Activated T-cell treated with anti-CD3 and anti-CD28 coated beads, Interleukin-2, amount 50 U/mL, for 72 hours (primary cell): ENCODE data around the gene CFAP61. TPM values are rescaled to one million over a fixed set of nuclear protein-coding genes. Genes with fewer than 3 reads are reported as not detected.

Experiments
- ATAC-seq, 2 donors: fragments of 150-1000 bp; cut with Tn5 transposase; replicated peaks in 1 of 2; 2 replicates each; pipeline ENCODE4 v1.10.0; 2021; ENCODE audit warnings: moderate library complexity in 2 of 2, mild to moderate bottlenecking in 1 of 2
- DNase-seq, 2 donors: peaks; one replicate each; pipeline ENCODE4 v3.0.0; 2021 to 2022; ENCODE audit warnings: mixed read lengths in 1 of 2
- H3K27ac Mint-ChIP-seq: one replicate; pipeline ENCODE4 v1.8.0; 2022; ENCODE audit warnings: mild to moderate bottlenecking, moderate library complexity, mixed read lengths
- H3K27me3 Mint-ChIP-seq: one replicate; pipeline ENCODE4 v1.8.0; 2022; ENCODE audit warnings: low read depth, mixed read lengths
- H3K36me3 Mint-ChIP-seq, 2 donors: one replicate each; pipeline ENCODE4 v1.8.0; 2022; ENCODE audit warnings: mixed read lengths in 2 of 2, mild to moderate bottlenecking in 1 of 2; ENCODE audit not compliant: insufficient read depth in 2 of 2
- H3K4me1 Mint-ChIP-seq: one replicate; pipeline ENCODE4 v1.8.0; 2022; ENCODE audit warnings: low read depth, mixed read lengths
- H3K4me3 Mint-ChIP-seq, 2 donors: one replicate each; pipeline ENCODE4 v1.8.0; 2022; ENCODE audit warnings: mild to moderate bottlenecking in 2 of 2, mixed read lengths in 2 of 2, moderate library complexity in 2 of 2
- H3K9me3 Mint-ChIP-seq, 2 donors: one replicate each; pipeline ENCODE4 v1.8.0; 2022; ENCODE audit warnings: mixed read lengths in 2 of 2
- total RNA-seq, 2 donors: library from RNA; stranded (reverse); gene quantifications; one replicate each; pipeline ENCODE4 v1.2.3, GENCODE V29; 2022

The CFAP61 gene
- total RNA-seq, 2 donors from 2014 or later, result not detected

GRCh38 chr20:20275636-20276035 is 223.3 kb downstream of the CFAP61 start:
- H3K27me3 Mint-ChIP-seq, result peaks cover 22% of the 10 kb centered on the region
- H3K36me3 Mint-ChIP-seq, result no peaks in the 10 kb centered on the region
- no peaks in the 10 kb centered on the region for H3K4me1 Mint-ChIP-seq
- no peak overlapping the region for H3K4me3 Mint-ChIP-seq
- no peak for ATAC-seq
- peaks cover 0 to 4% of the 10 kb centered on the region in 2 donors for H3K9me3 Mint-ChIP-seq
- no peak overlapping the region for H3K27ac Mint-ChIP-seq
- DNase-seq, result no peak

GRCh38 chr20:20276811-20277530 is 224.6 kb downstream of the CFAP61 start:
- Mint-ChIP-seq H3K27ac (no peak overlapping the region), H3K27me3 (peaks cover 16% of the 10 kb centered on the region), H3K4me1 (no peaks in the 10 kb centered on the region), H3K9me3 (peaks cover 0 to 4% of the 10 kb centered on the region in 2 donors), H3K4me3 (no peak overlapping the region), H3K36me3 (no peaks in the 10 kb centered on the region)
- DNase-seq (no peak), ATAC-seq (no peak)

- Mint-ChIP-seq H3K36me3 (no peaks in the 10 kb centered on the region), H3K4me1 (no peaks in the 10 kb centered on the region), H3K9me3 (peaks cover 0 to 4% of the 10 kb centered on the region in 2 donors), H3K27ac (no peak overlapping the region), H3K4me3 (no peak overlapping the region), H3K27me3 (peaks cover 16% of the 10 kb centered on the region)
- ATAC-seq (no peak), DNase-seq (no peak)
Observed at GRCh38 chr20:20277894-20278335, 225.6 kb downstream of the CFAP61 start.

- Mint-ChIP-seq H3K9me3 (peaks cover 2 to 7% of the 10 kb centered on the region in 2 donors), H3K4me3 (no peak overlapping the region), H3K27ac (no peak overlapping the region), H3K4me1 (no peaks in the 10 kb centered on the region), H3K36me3 (no peaks in the 10 kb centered on the region), H3K27me3 (peaks cover 23% of the 10 kb centered on the region)
- DNase-seq (no peak), ATAC-seq (no peak)
Observed at GRCh38 chr20:20286061-20286460, 233.7 kb downstream of the CFAP61 start.

- Mint-ChIP-seq H3K9me3 (peaks cover 2 to 7% of the 10 kb centered on the region in 2 donors), H3K36me3 (no peaks in the 10 kb centered on the region), H3K4me3 (no peak overlapping the region), H3K4me1 (no peaks in the 10 kb centered on the region), H3K27me3 (peaks cover 12% of the 10 kb centered on the region), H3K27ac (no peak overlapping the region)
- ATAC-seq (no peak), DNase-seq (no peak)
Observed at GRCh38 chr20:20289331-20289730, 237.0 kb downstream of the CFAP61 start.

GRCh38 chr20:20292472-20292871 is 240.1 kb downstream of the CFAP61 start:
- DNase-seq (peak in 1 of 2 donors; percentile 19), ATAC-seq (peak; percentile 41 to 77)
- peaks cover 12% of the 10 kb centered on the region for H3K27me3 Mint-ChIP-seq

GRCh38 chr20:20293141-20293540 is 240.8 kb downstream of the CFAP61 start:
- Mint-ChIP-seq H3K27me3 (peaks cover 6% of the 10 kb centered on the region), H3K4me1 (no peaks in the 10 kb centered on the region), H3K9me3 (no peaks in the 10 kb centered on the region), H3K36me3 (no peaks in the 10 kb centered on the region), H3K4me3 (no peak overlapping the region), H3K27ac (no peak overlapping the region)
- no peak for DNase-seq
- no peak for ATAC-seq

More at GRCh38 chr20:20292472-20292871, 240.1 kb downstream of the CFAP61 start:
- Mint-ChIP-seq H3K36me3 (no peaks in the 10 kb centered on the region), H3K9me3 (peaks cover 2 to 4% of the 10 kb centered on the region in 2 donors), H3K27ac (no peak overlapping the region), H3K4me3 (no peak overlapping the region), H3K4me1 (no peaks in the 10 kb centered on the region)

- Mint-ChIP-seq H3K36me3 (no peaks in the 10 kb centered on the region), H3K27me3 (no peaks in the 10 kb centered on the region), H3K4me1 (no peaks in the 10 kb centered on the region), H3K27ac (no peak overlapping the region), H3K4me3 (no peak overlapping the region), H3K9me3 (no peaks in the 10 kb centered on the region)
- no peak for ATAC-seq
- DNase-seq, result no peak
Observed at GRCh38 chr20:20293691-20294385, 241.5 kb downstream of the CFAP61 start.

GRCh38 chr20:20295621-20296498 is 243.5 kb downstream of the CFAP61 start:
- no peak overlapping the region for H3K4me3 Mint-ChIP-seq
- no peaks in the 10 kb centered on the region for H3K27me3 Mint-ChIP-seq
- no peaks in the 10 kb centered on the region for H3K9me3 Mint-ChIP-seq
- H3K27ac Mint-ChIP-seq, result no peak overlapping the region
- H3K4me1 Mint-ChIP-seq, result no peaks in the 10 kb centered on the region
- no peak for ATAC-seq
- DNase-seq, result no peak
- H3K36me3 Mint-ChIP-seq, result no peaks in the 10 kb centered on the region

- no peaks in the 10 kb centered on the region for H3K36me3 Mint-ChIP-seq
- ATAC-seq (no peak), DNase-seq (no peak)
- H3K27ac Mint-ChIP-seq, result no peak overlapping the region
- no peaks in the 10 kb centered on the region for H3K27me3 Mint-ChIP-seq
- H3K4me1 Mint-ChIP-seq, result no peaks in the 10 kb centered on the region
- H3K4me3 Mint-ChIP-seq, result no peak overlapping the region
- H3K9me3 Mint-ChIP-seq, result no peaks in the 10 kb centered on the region
Observed at GRCh38 chr20:20297181-20297580, 244.8 kb downstream of the CFAP61 start.

- Mint-ChIP-seq H3K4me1 (no peaks in the 10 kb centered on the region), H3K27ac (no peak overlapping the region), H3K36me3 (no peaks in the 10 kb centered on the region), H3K4me3 (no peak overlapping the region), H3K9me3 (no peaks in the 10 kb centered on the region), H3K27me3 (no peaks in the 10 kb centered on the region)
- no peak for DNase-seq
- ATAC-seq, result no peak
Observed at GRCh38 chr20:20297752-20298151, 245.4 kb downstream of the CFAP61 start.

GRCh38 chr20:20299904-20300303 is 247.6 kb downstream of the CFAP61 start:
- ATAC-seq, result no peak
- Mint-ChIP-seq H3K4me3 (no peak overlapping the region), H3K36me3 (no peaks in the 10 kb centered on the region), H3K27me3 (no peaks in the 10 kb centered on the region), H3K4me1 (no peaks in the 10 kb centered on the region), H3K27ac (no peak overlapping the region), H3K9me3 (no peaks in the 10 kb centered on the region)
- no peak for DNase-seq

GRCh38 chr20:20303320-20303719 is 251.0 kb downstream of the CFAP61 start:
- H3K4me1 Mint-ChIP-seq, result no peaks in the 10 kb centered on the region
- H3K27me3 Mint-ChIP-seq, result peaks cover 10% of the 10 kb centered on the region
- no peaks in the 10 kb centered on the region for H3K9me3 Mint-ChIP-seq
- H3K36me3 Mint-ChIP-seq, result no peaks in the 10 kb centered on the region
- no peak overlapping the region for H3K4me3 Mint-ChIP-seq
- no peak overlapping the region for H3K27ac Mint-ChIP-seq
- ATAC-seq, result no peak
- DNase-seq, result no peak
